Adipose tissue (tissue), 3 donors: ENCODE results near the gene FOXP2. TPM values are rescaled to one million over a fixed set of nuclear protein-coding genes. Genes with fewer than 3 reads are reported as not detected.
"Not testable (repeated sequence)": the region's sequence is repeated elsewhere in the genome, so short reads cannot be mapped to it uniquely, and the experiment has no call there.

Experiments used
- H3K27ac ChIP-seq: one replicate; pipeline ENCODE4 v1.5.1; 2013; ENCODE audit warnings: low read depth, low read length
- WGBS, 3 donors: extraction: QIAGEN DNeasy Blood & Tissue Kit; methylation state at CpG; one replicate each; pipeline ENCODE4 v1.1.7; 2013; 5-methylcytosine and 5-hydroxymethylcytosine counted together
- polyA plus RNA-seq, 3 donors: library from polyadenylated mRNA; stranded (reverse); fragments of 200-250 nt; gene quantifications; one replicate each; pipeline ENCODE4 v1.2.3, GENCODE V29; 2013
- donor health status: healthy with polysubstance abuse.
- donor health status: Bipolar disorder and iron deficiency.
- donor health status: healthy.

The FOXP2 gene
- polyA plus RNA-seq = 1 to 10 TPM; 2.0 to 3.0 (median 2.0) TPM

DNA sequence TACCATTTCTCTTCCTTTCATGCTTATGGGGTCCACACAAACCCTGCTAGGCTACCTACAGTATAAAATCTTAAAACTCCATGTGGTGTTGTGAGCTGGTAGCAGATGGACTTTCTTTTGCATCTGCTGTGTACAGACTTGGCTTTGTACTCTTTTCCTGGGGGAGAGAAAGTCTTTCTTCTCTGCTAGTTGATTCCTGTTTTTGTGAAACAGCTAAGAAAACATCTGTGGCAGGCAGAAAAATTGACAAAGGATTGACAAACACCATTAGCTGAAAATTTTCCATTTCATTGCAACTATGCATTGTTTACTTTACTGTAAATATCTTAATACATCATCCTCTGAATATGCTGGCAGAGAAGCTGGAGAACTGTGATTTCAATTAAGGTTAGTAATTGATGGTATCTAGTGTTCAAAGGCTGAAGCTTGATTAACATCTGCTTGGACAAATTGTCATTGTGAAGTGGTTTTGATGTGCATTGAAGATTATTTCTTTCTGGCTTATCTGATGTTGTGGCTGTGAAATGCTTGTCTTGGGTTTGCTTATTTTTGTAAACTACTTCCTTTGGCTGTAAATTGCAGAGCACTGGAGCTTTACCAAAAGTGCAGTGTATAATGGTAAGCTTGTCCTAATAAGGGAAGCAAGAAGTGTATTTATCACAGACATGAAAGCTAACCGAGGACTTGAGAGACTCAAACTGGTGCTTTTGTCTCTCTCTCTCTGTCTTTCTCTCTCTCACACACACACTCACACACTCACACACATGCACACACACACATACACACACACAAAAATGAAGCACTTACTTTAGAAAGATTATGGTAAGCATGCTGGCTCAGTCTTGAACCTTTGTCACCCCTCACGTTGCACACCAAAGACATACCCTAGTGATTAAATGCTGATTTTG is at the start of gene FOXP2:
Gene FOXP2, plus strand, starts transcription at position 660 of the 908 bp plus-strand sequence. CDS start 11,697 bp downstream, outside the sequence.
- H3K27ac ChIP-seq = no peak within 1 kb of the TSS
- WGBS, 3 donors = 11 to 13% (median 12%) methylated on average over 2 of the region's 2 CpGs

DNA sequence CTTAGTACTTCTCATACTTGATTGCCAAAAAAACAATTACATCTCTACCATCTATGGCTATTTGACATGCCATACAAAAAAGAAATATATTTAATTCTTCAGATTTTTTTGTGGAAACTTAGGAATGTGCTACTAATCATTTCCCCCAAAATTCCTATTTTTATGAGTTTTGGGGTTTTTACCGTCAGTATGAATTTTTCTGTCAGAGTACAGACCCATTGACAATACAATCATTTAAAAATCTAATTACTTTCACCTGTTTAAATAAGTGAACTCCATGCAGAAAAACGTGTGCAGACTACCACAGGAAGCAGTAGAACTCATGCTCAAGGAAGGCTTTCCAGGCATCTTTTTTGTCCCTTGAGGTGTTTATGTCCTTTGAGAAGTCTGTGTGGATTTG is 48.8 kb upstream of the FOXP2 start:
- 46 to 63% (median 59%) methylated on average over 2 of the region's 2 CpGs for WGBS, 3 donors
- no peak overlapping the region for H3K27ac ChIP-seq

DNA sequence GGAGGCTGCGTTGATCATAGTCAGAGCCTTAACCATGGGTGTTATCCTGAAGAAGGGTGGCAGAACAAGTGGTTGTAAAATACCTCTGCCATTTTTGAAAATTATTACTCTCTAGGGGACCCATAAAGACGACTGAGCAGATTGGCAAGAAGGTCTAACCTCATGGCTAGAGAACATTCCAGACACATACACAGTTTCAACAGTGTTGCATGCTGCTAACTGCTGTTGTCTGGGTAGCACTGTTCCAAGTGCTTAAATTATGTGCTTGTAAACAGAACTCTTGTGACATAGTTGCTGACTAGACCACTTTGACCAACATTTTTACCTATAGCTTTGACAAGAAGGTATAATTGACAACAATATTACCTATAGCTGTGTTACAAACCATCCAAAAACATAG is 46.1 kb upstream of the FOXP2 start:
- 74 to 77% (median 76%) methylated on average over 2 of the region's 2 CpGs for WGBS, 3 donors
- H3K27ac ChIP-seq = no peak overlapping the region

DNA sequence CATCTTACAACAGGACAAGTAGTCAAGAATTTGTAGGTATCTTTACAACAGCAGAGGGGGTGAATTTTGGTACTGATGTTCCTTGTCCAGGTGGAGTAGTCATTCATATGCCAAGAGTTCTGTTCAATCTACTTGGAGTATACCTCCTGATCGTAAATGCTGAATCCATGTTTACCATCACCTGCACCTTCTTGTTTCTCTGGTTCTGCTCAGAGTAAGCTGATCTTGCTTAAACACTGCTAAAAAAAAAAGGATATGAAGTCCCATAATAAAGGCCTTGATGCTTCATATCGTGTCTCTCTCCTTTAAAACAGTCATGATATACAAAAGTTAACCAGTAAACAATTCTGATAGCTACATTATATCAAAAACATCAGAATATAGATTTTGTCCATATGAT is 45.3 kb upstream of the FOXP2 start:
- H3K27ac ChIP-seq = no peak overlapping the region

DNA sequence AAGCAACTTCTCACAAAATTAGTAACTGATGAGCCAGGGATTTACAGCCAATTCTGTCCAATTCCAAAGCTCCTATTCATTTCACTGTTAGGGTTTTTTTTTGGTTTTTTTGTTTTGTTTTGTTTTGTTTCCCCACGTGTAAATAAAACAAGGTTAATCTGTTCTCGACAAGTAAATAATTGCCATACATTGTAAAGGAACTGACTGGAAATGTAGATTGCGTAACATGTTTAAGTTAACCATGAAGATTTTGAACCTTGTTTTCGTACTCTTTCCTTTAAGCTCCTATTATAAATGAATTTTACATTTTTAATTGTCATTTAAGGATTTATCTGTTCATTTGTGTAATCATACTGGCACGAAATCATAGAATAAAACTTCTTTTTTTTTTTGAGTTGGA is 42.0 kb upstream of the FOXP2 start:
- H3K27ac ChIP-seq = no peak overlapping the region
- 82 to 87% (median 83%) methylated on average over 5 of the region's 5 CpGs for WGBS, 3 donors

More for the DNA sequence above, 45.3 kb upstream of the FOXP2 start:
- 87 to 91% (median 91%) methylated on average over 2 of the region's 2 CpGs for WGBS, 3 donors

DNA sequence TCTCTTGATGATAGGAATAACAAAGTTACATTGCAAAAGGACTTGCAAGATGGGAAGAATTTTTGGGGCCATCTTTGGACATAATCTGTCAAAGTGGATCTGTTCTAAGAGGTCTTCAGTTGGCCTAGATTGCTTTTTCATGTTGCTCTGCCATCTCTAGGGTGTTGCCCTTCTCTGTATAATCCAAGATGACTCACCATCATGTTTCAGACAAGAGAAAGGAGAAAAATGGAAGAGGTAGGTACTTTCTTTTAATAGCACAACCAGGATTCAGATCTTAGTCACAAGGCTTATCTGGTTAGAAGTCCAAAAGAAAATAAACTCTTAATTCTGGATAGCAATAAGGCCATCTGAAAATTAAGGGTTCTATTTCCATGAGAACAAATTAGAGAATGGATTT is 38.7 kb upstream of the FOXP2 start:
- no peak overlapping the region for H3K27ac ChIP-seq

DNA sequence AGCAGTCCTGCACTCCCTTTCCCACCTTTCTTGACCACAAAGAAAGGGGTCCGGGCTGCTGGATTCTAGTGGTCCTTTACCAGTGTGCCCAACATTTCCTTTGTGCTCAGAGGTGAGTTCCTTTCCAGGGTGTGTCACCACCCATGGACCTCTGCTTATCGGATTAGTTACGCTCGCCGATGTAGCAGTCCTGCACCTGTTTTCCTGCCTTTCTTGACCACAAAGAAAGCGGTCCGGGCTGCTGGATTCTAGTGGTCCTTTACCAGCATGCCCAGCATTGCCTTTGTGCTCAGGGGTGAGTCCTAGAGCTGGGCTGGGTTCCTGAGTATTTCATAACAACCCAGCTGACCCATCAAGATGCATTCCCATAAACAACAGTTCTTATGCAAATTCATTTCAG is 30.7 kb upstream of the FOXP2 start:
- not testable (repeated sequence) for H3K27ac ChIP-seq
- WGBS, 3 donors = 78 to 95% (median 91%) methylated on average over 7 of the region's 7 CpGs

DNA sequence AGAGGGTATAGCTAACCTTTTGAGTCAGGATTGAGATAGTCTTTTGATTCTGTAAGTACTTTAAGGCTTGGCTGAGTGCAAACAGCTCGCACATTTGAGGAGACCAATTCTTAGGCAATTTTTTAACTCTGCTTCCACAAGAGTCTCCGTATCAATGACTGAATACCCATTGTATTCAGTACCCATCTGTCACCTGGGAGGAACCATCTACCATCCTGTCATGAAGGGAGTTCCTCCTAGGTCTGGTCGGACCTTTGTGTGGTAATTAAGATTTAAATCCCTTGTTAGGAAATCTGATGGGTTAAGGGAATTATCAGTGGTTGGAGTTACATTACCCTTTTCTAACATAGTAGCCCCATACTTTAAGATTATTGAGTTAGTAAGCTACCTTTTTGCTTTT is 30.3 kb upstream of the FOXP2 start:
- not testable (repeated sequence) for H3K27ac ChIP-seq
- 83 to 89% (median 88%) methylated on average over 3 of the region's 3 CpGs for WGBS, 3 donors

DNA sequence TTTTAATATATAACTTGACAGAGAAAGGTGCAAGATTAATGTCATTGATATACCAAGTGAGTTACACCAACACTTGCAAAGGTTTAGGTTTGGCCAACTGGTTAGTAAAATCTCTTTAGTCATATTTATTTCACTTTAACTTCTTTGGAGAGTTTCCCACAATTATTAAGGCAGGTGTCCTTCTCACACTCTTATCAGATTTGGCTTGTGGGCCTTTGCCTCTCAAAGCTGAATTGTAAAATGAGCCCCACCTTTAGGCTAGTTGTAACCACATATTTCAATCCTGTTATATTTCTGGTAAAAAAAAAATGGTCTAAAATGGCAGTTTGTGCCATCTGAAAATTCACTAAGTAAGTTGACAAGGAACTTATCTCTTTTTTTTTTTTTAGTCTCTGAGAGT is 26.6 kb upstream of the FOXP2 start:
- H3K27ac ChIP-seq = no peak overlapping the region

DNA sequence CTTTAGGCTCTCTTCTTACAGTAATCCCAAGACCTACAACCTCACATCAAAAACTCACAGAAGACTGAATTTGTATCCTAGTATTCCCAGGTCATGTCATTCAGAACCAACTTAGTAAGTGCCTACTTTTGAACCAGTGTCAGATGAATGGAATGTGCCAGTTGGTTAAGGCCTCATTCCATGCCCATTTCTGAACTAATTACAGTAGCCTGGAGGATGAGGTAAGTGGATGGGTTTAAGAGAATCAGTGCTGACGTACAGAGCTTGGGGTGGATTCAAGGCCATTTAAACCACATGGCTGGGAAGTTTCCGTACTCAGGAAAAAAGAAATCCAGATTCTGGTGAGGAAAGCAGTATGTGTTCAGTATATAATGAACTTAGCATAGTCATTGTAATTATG is 21.9 kb upstream of the FOXP2 start:
- WGBS, 3 donors = 90 to 94% (median 92%) methylated on average over 2 of the region's 2 CpGs
- no peak overlapping the region for H3K27ac ChIP-seq

DNA sequence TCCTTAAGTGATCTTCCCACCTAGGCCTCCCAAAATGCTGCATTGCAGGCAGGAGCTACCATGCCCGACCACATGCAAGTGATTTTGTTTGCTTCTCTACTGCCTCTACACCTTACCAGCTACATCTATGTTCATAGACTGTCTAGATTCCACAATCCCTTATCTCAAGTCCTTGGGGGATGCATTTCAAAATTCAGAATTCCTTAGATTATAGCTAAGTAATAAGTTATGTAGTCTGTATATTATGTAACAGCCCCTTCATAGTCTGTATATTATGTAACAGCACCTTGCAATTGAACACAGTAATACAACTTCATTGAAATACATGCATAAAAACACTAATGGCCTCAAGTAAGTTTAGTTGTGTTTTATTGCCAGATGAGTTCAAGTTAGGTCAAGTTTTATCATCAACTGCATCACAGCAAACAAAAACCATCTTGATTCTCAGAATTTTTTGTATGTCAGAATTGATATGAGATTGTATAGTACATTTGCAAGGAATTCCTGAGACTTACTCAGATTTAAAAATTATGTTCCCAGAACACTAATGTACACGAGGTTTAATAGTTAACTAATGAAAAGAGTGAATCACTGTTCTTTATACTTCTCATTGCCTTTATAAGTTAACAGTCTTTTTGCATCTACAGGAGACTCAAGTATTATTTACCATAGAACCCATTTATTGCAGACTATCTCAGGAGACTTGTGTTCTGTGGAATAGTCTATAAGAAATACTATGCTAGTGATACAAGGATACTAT is 11.6 kb upstream of the FOXP2 start:
- WGBS, 3 donors = 67 to 76% (median 75%) methylated on average over 2 of the region's 2 CpGs
- H3K27ac ChIP-seq = no peak overlapping the region

DNA sequence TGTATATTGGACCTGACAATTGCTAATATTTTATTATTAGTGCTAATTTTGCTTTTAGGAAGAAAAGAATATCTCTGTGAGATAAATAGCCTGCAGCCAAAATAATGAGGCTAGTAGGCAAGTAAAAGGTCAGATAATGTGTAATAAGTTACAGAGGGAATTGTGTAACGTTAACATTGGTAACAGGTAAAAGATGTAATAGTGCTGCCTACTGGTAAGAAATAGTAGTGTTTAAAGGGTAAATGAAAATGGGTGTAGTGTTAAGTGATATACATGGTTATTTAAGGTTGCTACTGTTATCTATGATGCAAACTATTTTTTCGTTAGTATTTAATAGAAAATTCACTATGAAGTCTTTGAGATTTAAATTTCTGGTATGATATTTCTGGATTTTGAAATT is 9.2 kb upstream of the FOXP2 start:
- no peak overlapping the region for H3K27ac ChIP-seq
- 21 to 28% (median 23%) methylated on average over 2 of the region's 2 CpGs for WGBS, 3 donors

DNA sequence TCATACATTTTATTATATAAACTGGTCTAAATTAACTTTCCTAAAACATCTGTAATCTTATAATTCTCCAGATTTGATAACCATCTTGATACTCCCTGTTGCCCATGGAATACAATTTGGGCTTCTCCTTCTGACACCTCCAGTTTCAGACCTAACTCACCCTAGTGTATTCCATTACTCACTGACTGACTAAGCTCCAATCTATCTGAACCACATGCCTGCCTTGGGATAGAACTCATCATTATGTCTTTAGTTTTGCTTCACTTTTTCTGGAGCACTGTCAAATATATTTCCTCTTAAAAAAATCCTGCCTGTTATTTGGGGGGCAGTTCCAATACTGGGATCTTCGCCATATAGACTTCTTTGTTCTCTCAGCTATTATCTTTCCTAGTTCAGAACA is 4.9 kb upstream of the FOXP2 start:
- 81 to 96% (median 89%) methylated on average over 1 of the region's 1 CpG for WGBS, 3 donors

DNA sequence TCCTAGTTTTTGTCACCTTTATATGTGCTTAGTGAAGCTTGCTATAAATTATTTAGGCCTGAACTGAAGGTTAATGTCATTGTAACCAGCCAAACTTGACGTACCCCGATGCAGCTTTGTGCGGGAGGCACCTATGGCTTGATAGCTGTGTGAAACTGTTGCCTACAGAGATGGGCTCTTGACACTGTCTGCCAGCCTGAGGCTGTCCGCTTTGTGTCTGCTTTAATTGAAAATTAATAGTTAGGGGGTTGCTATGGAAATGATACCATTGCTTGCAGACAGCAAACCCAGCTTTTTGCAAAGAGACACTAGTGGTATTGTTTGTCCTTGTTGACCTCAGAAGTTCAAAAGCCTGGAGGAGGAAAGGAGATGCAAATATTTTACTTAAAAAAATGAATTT is 2.1 kb upstream of the FOXP2 start:
- no peak overlapping the region for H3K27ac ChIP-seq
- 86 to 94% (median 92%) methylated on average over 4 of the region's 4 CpGs for WGBS, 3 donors

More for the DNA sequence above, 4.9 kb upstream of the FOXP2 start:
- no peak overlapping the region for H3K27ac ChIP-seq

DNA sequence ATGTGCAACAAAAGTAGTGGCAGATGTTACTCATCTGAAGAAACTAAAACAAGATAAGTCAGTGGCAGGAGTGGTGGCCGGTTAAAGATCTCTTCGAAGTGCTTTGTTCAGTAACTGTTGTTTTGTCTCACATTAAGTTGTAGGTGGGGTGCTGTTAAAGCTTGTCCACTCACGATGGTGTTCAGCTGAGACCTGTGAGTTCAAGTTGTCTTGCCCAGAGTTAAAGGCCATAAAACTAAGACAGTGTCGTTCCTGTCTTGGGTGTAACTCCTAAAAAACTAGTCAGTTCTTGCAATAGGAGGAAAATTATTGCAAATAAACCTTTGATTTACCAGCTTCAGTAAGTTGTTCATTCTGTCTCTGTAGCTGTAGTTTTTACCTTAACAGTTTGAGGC is 857 bp upstream of the FOXP2 start:
- WGBS, 3 donors = 46 to 52% (median 50%) methylated on average over 4 of the region's 4 CpGs
- no peak overlapping the region for H3K27ac ChIP-seq

DNA sequence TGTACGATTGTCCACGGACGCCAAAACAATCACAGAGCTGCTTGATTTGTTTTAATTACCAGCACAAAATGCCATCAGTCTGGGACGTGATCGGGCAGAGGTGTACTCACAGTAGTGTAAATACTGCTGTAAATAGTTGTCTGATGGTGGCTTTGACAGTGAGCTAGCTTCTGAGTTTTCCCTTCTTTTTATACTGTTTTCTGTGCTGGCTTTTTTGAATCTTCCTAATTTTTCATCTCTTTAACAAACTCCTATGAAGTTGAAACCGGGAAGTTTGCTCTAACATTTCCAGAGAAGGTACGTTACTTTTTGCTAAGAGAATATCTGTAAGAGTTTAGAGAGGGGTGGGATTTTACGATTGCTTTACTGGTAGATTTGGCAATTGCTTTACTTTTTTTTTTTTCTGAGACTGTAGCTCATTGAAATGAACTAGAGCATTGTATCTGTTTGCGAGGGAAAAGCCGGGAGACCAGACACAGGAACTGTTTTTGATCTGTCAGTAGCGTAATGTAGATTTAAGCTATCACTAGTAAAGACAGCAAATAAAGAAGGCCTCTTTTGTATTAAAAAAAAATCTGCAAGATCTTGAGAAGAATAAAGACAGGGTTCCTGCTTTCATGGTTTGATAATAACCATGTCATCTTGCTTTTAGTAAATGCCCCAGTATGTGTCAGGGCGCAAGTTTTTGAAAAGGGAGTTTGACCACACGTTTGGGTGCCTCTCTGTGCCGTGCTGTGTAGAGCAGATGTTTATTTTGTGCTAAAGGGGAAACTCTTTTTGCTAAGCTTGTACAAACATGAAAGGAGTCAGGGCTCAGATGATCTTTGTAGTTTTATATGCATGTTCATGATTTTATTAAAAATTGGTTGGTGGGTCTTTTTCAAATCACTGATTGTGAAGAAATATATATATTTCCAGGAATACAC is 712 bp downstream of the FOXP2 start:
- 16 to 35% (median 34%) methylated on average over 14 of the region's 14 CpGs for WGBS, 3 donors
- H3K27ac ChIP-seq = no peak overlapping the region

DNA sequence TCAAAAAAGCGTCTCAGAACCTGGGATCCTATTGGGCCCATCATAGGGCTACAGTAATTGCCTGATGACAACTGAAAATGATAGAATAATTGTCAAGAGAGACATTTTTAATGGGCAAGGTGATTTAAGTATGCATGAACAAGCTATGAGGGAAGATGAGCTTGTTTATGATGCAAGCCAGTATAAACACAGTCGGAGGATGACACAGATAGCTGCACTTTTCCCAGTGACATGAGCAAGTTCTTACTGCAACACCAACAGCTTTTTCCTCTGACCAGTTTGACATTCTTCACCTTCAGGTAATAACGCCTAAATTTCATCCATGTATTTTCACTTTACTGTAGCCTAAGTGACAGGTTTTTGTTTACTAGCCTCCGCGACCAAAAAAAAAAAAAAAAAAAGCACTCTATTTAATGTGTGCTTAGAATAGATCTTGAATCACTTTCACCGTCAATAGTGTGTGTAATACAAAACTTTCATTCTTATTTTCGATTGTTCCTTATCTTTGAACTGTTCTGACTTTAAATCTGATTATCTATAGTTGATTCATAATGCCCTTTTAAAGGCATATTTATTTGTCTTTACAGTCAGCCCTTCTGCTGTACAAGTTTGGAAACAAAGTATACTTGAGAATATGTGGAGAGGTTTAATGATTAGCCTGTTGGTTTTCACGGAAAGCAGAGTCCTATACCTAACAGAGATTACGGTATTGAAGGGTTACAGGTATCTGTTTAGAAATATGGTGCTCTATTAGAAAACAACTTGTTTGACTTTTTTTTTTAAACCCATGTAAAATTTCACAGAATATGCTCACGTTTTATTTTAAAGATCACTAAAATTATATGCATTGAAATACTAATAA is 1.7 kb downstream of the FOXP2 start:
- H3K27ac ChIP-seq = no peak overlapping the region
- 36 to 73% (median 73%) methylated on average over 10 of the region's 10 CpGs for WGBS, 3 donors

DNA sequence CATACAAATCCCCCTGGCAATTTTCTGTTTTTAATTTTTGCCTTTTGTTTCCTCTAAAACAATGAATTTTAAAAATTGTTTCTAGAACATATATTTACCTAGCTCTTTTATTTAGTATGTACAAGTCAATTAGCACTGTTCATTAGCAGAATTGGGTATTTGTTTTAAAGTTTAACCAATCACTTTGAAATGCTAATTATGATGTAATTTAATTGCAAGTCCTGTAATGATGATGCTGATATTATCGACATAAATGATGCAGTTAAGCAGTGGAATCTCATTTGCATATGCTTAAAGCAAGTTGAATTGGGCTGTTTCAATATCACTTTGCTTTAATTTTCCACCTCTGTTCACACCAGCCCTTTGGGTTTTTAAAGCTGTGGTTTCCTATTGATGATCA is 2.7 kb downstream of the FOXP2 start:
- H3K27ac ChIP-seq = no peak overlapping the region
- 83 to 94% (median 88%) methylated on average over 1 of the region's 1 CpG for WGBS, 3 donors
